H1 (cell line): ENCODE results near the gene CHCHD6. TPM values are rescaled to one million over a fixed set of nuclear protein-coding genes. Genes with fewer than 3 reads are reported as not detected.

Source experiments
- CTCF ChIA-PET: fragments of 300-600 bp; sonication (Branson Sonifier 250); formaldehyde crosslinking; loops from one replicate; lab custom pipeline; 2021; ENCODE audit not compliant: partially characterized antibody; lab: Charles Lee
- POLR2A ChIA-PET: fragments of 300-600 bp; sonication (Branson Sonifier 250); formaldehyde crosslinking; loops from one replicate; lab custom pipeline; 2021; ENCODE audit warnings: inconsistent platforms; ENCODE audit not compliant: partially characterized antibody; lab: Charles Lee
- DNase-seq, 2 experiments: peaks; one replicate each; pipeline versions ENCODE4 v3.0.0 to v3.0.0-alpha.2; 2010 to 2022; ENCODE audit warnings: low spot score in 2 of 2, low read depth in 1 of 2, mixed read lengths in 1 of 2
- FAIRE-seq: peaks from 2 replicates; lab custom pipeline; 2011; peaks lifted over from hg19 to GRCh38; lab: Jason Lieb, UNC
- H2AFZ ChIP-seq: 2 replicates; pipeline ENCODE4 v1.8.1; 2012; ENCODE audit warnings: low read length, inconsistent platforms
- H2AK5ac ChIP-seq: 2 replicates; pipeline ENCODE4 v1.6.1; 2013; ENCODE audit warnings: low read depth, low read length
- H2BK120ac ChIP-seq: replicated peaks from 2 replicates; pipeline ENCODE3; 2013; ENCODE audit warnings: low read depth, low read length, inconsistent platforms
- H2BK12ac ChIP-seq: 2 replicates; pipeline ENCODE4 v1.6.1; 2013; ENCODE audit warnings: low read depth, low read length
- H2BK15ac ChIP-seq: 2 replicates; pipeline ENCODE4 v1.6.1; 2013; ENCODE audit warnings: low read length
- H2BK20ac ChIP-seq: 2 replicates; pipeline ENCODE4 v1.6.1; 2013; ENCODE audit warnings: low read length
- H2BK5ac ChIP-seq: 2 replicates; pipeline ENCODE4 v1.6.1; 2013; ENCODE audit warnings: low read depth, low read length
- H3K14ac ChIP-seq: 2 replicates; pipeline ENCODE4 v1.6.1; 2013; ENCODE audit warnings: inconsistent platforms; ENCODE audit not compliant: insufficient read length
- H3K18ac ChIP-seq: 2 replicates; pipeline ENCODE4 v1.6.1; 2013; ENCODE audit warnings: low read length; ENCODE audit errors: extremely low read depth
- H3K23ac ChIP-seq: 2 replicates; pipeline ENCODE4 v1.6.1; 2013; ENCODE audit warnings: inconsistent platforms; ENCODE audit not compliant: insufficient read length
- H3K23me2 ChIP-seq: 2 replicates; pipeline ENCODE4 v1.6.1; 2013; ENCODE audit warnings: low read depth, low read length
- H3K27ac ChIP-seq: 2 replicates; pipeline ENCODE4 v1.6.1; 2011; ENCODE audit warnings: low read depth, low read length, inconsistent platforms
- H3K27me3 ChIP-seq, 4 experiments: replicated peaks in 1 of 4; 1 replicate in 1 of 4; 2 replicates in 3 of 4; pipeline versions ENCODE4 v1.6.1 to v1.8.1; 2011 to 2013; ENCODE audit warnings: low read length in 3 of 4, mild to moderate bottlenecking in 3 of 4, inconsistent platforms in 2 of 4, mixed read lengths in 2 of 4, moderate library complexity in 1 of 4; ENCODE audit not compliant: control insufficient read depth in 3 of 4, insufficient read depth in 3 of 4; ENCODE audit errors: extremely low read depth in 1 of 4
- H3K36me3 ChIP-seq, 4 experiments: 2 replicates each; pipeline versions ENCODE4 v1.6.1 to v1.8.1; 2011 to 2013; ENCODE audit warnings: mild to moderate bottlenecking in 4 of 4, low read length in 3 of 4, moderate library complexity in 2 of 4, control low read depth in 1 of 4, inconsistent platforms in 1 of 4; ENCODE audit not compliant: insufficient read depth in 4 of 4, control insufficient read depth in 2 of 4
- H3K4ac ChIP-seq: replicated peaks from 2 replicates; pipeline ENCODE3; 2013; ENCODE audit warnings: low read length, low read depth, mixed read lengths, inconsistent platforms; ENCODE audit not compliant: insufficient read length
- H3K4me1 ChIP-seq, 4 experiments: replicated peaks in 1 of 4; 1 replicate in 1 of 4; 2 replicates in 3 of 4; pipeline versions ENCODE4 v1.6.1 to v1.8.1; 2011 to 2013; ENCODE audit warnings: low read length in 3 of 4, inconsistent platforms in 2 of 4, mixed read lengths in 1 of 4; ENCODE audit not compliant: insufficient read depth in 4 of 4, control insufficient read depth in 3 of 4
- H3K4me2 ChIP-seq, 2 experiments: 2 replicates each; pipeline versions ENCODE4 v1.6.1 to v1.8.1; 2011 to 2013; ENCODE audit warnings: low read depth in 2 of 2, low read length in 2 of 2, control low read depth in 1 of 2, inconsistent platforms in 1 of 2, mild to moderate bottlenecking in 1 of 2; ENCODE audit not compliant: insufficient read depth in 1 of 2
- H3K4me3 ChIP-seq, 4 experiments: fragments of 200-600, 300-600 bp in 1 of 4; sonication (generic), shearing (Covaris generic), sonication (Bioruptor Twin) in 1 of 4; 2 replicates each; pipeline versions ENCODE4 v1.5.1 to v1.8.1; 2011 to 2016; ENCODE audit warnings: low read length in 4 of 4, low read depth in 3 of 4, control low read depth in 2 of 4, inconsistent platforms in 2 of 4, mild to moderate bottlenecking in 2 of 4, mixed read lengths in 1 of 4, moderate library complexity in 1 of 4; ENCODE audit not compliant: insufficient read depth in 2 of 4; ENCODE audit errors: extremely low read depth in 1 of 4
- H3K56ac ChIP-seq: replicated peaks from 2 replicates; pipeline ENCODE3; 2013; ENCODE audit warnings: low read depth, mild to moderate bottlenecking, mixed read lengths, low read length, inconsistent platforms; ENCODE audit not compliant: insufficient read length
- H3K79me1 ChIP-seq: 2 replicates; pipeline ENCODE4 v1.6.1; 2013; ENCODE audit warnings: low read depth, low read length, control low read depth
- H3K79me2 ChIP-seq, 2 experiments: 2 replicates each; pipeline versions ENCODE4 v1.6.1 to v1.8.1; 2012 to 2013; ENCODE audit warnings: low read length in 2 of 2, mild to moderate bottlenecking in 2 of 2, inconsistent platforms in 1 of 2; ENCODE audit not compliant: insufficient read depth in 2 of 2, control insufficient read depth in 1 of 2
- H3K9ac ChIP-seq, 4 experiments: replicated peaks in 1 of 4; 1 replicate in 1 of 4; 2 replicates in 3 of 4; pipeline versions ENCODE4 v1.6.1 to v1.8.1; 2011 to 2013; ENCODE audit warnings: low read depth in 3 of 4, low read length in 3 of 4, control low read depth in 2 of 4, mild to moderate bottlenecking in 2 of 4, moderate library complexity in 2 of 4, inconsistent platforms in 1 of 4; ENCODE audit errors: extremely low read depth in 1 of 4
- H3K9me3 ChIP-seq, 2 experiments: 2 replicates each; pipeline versions ENCODE4 v1.6.1 to v1.8.1; 2012 to 2013; ENCODE audit warnings: mild to moderate bottlenecking in 2 of 2, moderate library complexity in 2 of 2, control low read depth in 1 of 2, inconsistent platforms in 1 of 2, low read depth in 1 of 2, low read length in 1 of 2, mixed read lengths in 1 of 2; ENCODE audit not compliant: insufficient read depth in 2 of 2
- H4K20me1 ChIP-seq, 2 experiments: replicated peaks in 1 of 2; 2 replicates each; pipeline versions ENCODE3 to v1.8.1; 2011 to 2013; ENCODE audit warnings: inconsistent platforms in 2 of 2, low read length in 2 of 2, mild to moderate bottlenecking in 1 of 2; ENCODE audit not compliant: insufficient read depth in 2 of 2, control insufficient read depth in 1 of 2
- H4K5ac ChIP-seq: 2 replicates; pipeline ENCODE4 v1.6.1; 2013; ENCODE audit warnings: low read length, low read depth, mixed read lengths, inconsistent platforms; ENCODE audit not compliant: insufficient read length
- H4K8ac ChIP-seq: 2 replicates; pipeline ENCODE4 v1.8.0; 2013; ENCODE audit warnings: mild to moderate bottlenecking, moderate library complexity, low read length, inconsistent platforms; ENCODE audit not compliant: insufficient read depth; ENCODE audit errors: extremely low read depth
- H4K91ac ChIP-seq: replicated peaks from 2 replicates; pipeline ENCODE3; 2013; ENCODE audit warnings: low read length, mixed read lengths, inconsistent platforms; ENCODE audit not compliant: insufficient read length
- ASH2L ChIP-seq: fragments of 200-600, 300-600 bp; sonication (generic); IDR thresholded peaks from one replicate; pipeline ENCODE4 v1.7.1; 2017; ENCODE audit warnings: low read length
- JUN ChIP-seq: IDR thresholded peaks from 2 replicates; pipeline ENCODE4 v1.6.1; 2011; ENCODE audit warnings: low read depth, mild to moderate bottlenecking, improper control_type of control experiment, low read length
- SP1 ChIP-seq: IDR thresholded peaks from 2 replicates; pipeline ENCODE4 v1.6.1; 2011; ENCODE audit warnings: low read depth, low read length
- SP4 ChIP-seq: IDR thresholded peaks from 2 replicates; pipeline ENCODE4 v1.6.1; 2012; ENCODE audit warnings: low read length, inconsistent platforms
- WGBS, 2 experiments: shearing (Covaris generic) in 1 of 2; methylation state at CpG; one replicate each; pipeline versions ENCODE4 v1.1.6 to v1.1.7; 2013 to 2015; ENCODE audit warnings: low lambda C conversion rate in 2 of 2, mixed read lengths in 2 of 2, inconsistent platforms in 1 of 2, low coverage in 1 of 2, missing lambda C conversion rate in 1 of 2; ENCODE audit not compliant: insufficient replicate concordance in 2 of 2, insufficient coverage in 1 of 2, insufficient read length in 1 of 2; ENCODE audit errors: extremely low coverage in 1 of 2, missing lambda C conversion rate in 1 of 2; 5-methylcytosine and 5-hydroxymethylcytosine counted together
- polyA plus RNA-seq, 7 experiments: library from polyadenylated mRNA; depleted of rRNA in 3 of 7; stranded (reverse) in 5 of 7; unstranded in 2 of 7; fragments of >200 nt in 5 of 7; fragments of 200-250 nt in 2 of 7; gene quantifications; 1 replicate in 5 of 7; 2 replicates in 1 of 7; 4 replicates in 1 of 7; pipeline versions ENCODE4 v1.2.1 to v1.2.3, GENCODE V29; 2011 to 2013; ENCODE audit warnings: missing spikeins in 2 of 7, mixed read lengths in 2 of 7
- total RNA-seq: library from RNA; stranded (reverse); fragmentation: NEBNext Ultra II Directional; extraction: Animal tissue kit (Norgen Biotek cat#: 25700); gene quantifications from 2 replicates; pipeline ENCODE4 v1.2.1, GENCODE V29; 2021

Gene CHCHD6
- total and polyA plus RNA-seq, 2 of the 8 experiments (the other 6 are each of a cell fraction or from before 2014, with no cell fraction given): 32.4 to 37.6 TPM

GRCh38 chr3:126911162-126912026, 207.4 kb downstream of the CHCHD6 start:
- WGBS, 2 experiments: 89% methylated on average over 15 of the region's 15 CpGs; no CpG with 5 or more reads in 1 of the 2 experiments
- H3K9me3 ChIP-seq: no peaks in the 10 kb centered on the region
- DNase-seq (peak in 1 of 2 experiments; percentile 39), FAIRE-seq (no peak)
- H3K18ac ChIP-seq: peak overlapping the region; percentile 4; the same call in 1 of the 2 replicates
- TF ChIP-seq JUN (no peak), ASH2L (no peak), SP4 (no peak), SP1 (no peak)
- no peak overlapping the region for H4K5ac ChIP-seq
- H2BK12ac ChIP-seq: no peak overlapping the region
- peak overlapping the region; percentile 21; the same call in 1 of the 2 replicates for H2BK15ac ChIP-seq
- no peak overlapping the region for H2AK5ac ChIP-seq
- no peak overlapping the region for H3K4me3 ChIP-seq
- H2BK5ac ChIP-seq: peak overlapping the region; percentile 66
- no peak overlapping the region for H2AFZ ChIP-seq
- H2BK120ac ChIP-seq: no peak overlapping the region
- no peak overlapping the region for H3K14ac ChIP-seq
- no peak overlapping the region for H4K8ac ChIP-seq
- no peaks in the 10 kb centered on the region for H4K20me1 ChIP-seq
- no peaks in the 10 kb centered on the region for H3K23me2 ChIP-seq
- CTCF ChIA-PET: interaction anchor here (0.9 to 2.0 kb wide), 11 partner anchors 9 to 231 kb away, joined by 3 to 5 read pairs (median 3); no protein-coding TSS in a partner anchor
- POLR2A ChIA-PET: no interaction called here
- no peaks in the 10 kb centered on the region for H3K36me3 ChIP-seq
- H3K56ac ChIP-seq: no peak overlapping the region
- no peaks in the 10 kb centered on the region; the same call in 1 of the 2 replicates for H3K79me1 ChIP-seq
- H3K4ac ChIP-seq: no peak overlapping the region
- H2BK20ac ChIP-seq: 0 out of 2 replicates have a peak overlapping the region, but pooled peaks have one; percentile 34
- H3K9ac ChIP-seq: no peak overlapping the region
- H3K27ac ChIP-seq: no peak overlapping the region
- H3K27me3 ChIP-seq: no peaks in the 10 kb centered on the region
- H4K91ac ChIP-seq: no peak overlapping the region
- H3K23ac ChIP-seq: no peak overlapping the region
- H3K4me1 ChIP-seq: no peaks in the 10 kb centered on the region; a peak in 1 of 7 replicates
- H3K4me2 ChIP-seq: no peak overlapping the region
- H3K79me2 ChIP-seq: no peaks in the 10 kb centered on the region
